Measurements from ENCODE around the gene KNCN. TPM values are rescaled to one million over a fixed set of nuclear protein-coding genes. Genes with fewer than 3 reads are reported as not detected.

Gene KNCN
- total and polyA plus RNA-seq, 10 of the 15 experiments (the other 5 are each of a cell fraction or from before 2014, with no cell fraction given): not detected

DNA sequence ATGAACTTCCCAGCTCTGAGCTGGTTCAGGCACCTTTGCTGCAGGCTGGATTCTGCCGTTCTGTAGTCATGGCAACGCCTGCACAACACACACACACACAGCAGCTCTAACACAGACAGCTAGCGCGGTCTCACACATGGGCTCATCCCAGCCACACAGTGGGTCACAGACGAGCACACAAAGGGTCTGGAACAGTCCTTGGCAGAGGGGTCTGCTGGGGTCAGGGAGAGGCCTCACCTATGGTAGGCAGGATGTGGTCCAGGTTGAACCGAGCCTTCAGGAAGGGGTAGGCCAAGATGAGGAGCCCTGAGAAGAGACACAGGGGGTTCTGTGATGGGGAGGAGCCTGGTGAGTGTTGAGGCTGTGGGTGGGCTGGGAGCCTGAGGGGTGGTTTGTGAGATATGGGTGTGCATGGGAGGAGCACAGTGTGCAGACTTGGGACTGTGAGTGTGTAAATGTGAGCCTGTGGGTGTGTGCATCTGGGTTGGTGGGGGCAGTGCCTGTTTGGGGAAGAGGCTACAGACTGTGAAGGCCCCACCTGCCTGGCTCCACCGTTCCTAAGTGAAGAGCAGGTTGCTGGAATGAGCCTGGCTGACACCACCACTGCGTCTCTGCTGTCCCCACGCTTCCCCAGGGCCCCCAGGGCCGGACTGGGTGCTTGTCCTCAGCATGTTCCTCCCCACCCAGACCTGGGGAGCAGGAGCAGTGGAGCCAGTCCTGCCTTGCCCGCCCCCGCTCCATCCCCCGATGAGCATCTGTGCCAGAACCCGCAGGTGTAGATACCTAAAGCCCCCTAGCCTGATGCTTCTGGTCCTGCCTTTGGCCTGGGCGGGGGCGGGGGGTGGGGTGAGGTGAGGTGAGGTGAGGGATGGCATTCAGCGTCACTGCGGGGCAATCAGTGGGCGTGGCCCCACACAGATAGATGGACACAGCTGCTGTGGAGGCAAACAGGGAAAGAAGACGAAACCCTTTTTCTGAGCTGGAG, 1.5 kb downstream of the KNCN start:
- intact Hi-C loops (cut with micrococcal nuclease; ENCODE audit: unreplicated experiment): loop anchor here (5.0 kb wide), 1 partner anchor 177 kb away; no protein-coding TSS in a partner anchor
- POLR2A ChIA-PET: no interaction called here

More for the DNA sequence above, 1.5 kb downstream of the KNCN start:
- ATAC-seq (peak; percentile 64), DNase-seq (ENCODE audit: low read depth, low spot score) (no peak), FAIRE-seq (no peak)
- H3K4me3 ChIP-seq: no peak overlapping the region
- H3K4me2 ChIP-seq (ENCODE audit: control insufficient read depth, insufficient read depth): no peak overlapping the region
- no peaks in the 10 kb centered on the region for H4K20me1 ChIP-seq (ENCODE audit: control insufficient read depth, insufficient read depth)
- no peaks in the 10 kb centered on the region for H3K36me3 ChIP-seq (ENCODE audit: control insufficient read depth in 2 of 2, insufficient read depth in 2 of 2, low read length in 1 of 2)
- WGBS (ENCODE audit: insufficient coverage, insufficient replicate concordance, low lambda C conversion rate, missing lambda C conversion rate): 29% methylated on average over 19 of the region's 20 CpGs
- H3K27me3 ChIP-seq (replicated peaks in 1 of 2; ENCODE audit: control insufficient read depth in 2 of 2, insufficient read depth in 2 of 2, low read length in 1 of 2): peaks cover 0 to 3% of the 10 kb centered on the region in 2 experiments; a peak in 1 of 4 replicates
- no peaks in the 10 kb centered on the region for H3K4me1 ChIP-seq (ENCODE audit: control insufficient read depth, insufficient read depth, low read length)
- no peak overlapping the region for H2AFZ ChIP-seq (ENCODE audit: control insufficient read depth, low read depth, low read length)
- no peak overlapping the region for H3K27ac ChIP-seq (ENCODE audit: control insufficient read depth, insufficient read depth)
- CTCF ChIA-PET: interaction anchor here (0.7 to 2.0 kb wide), 7 partner anchors 9 to 103 kb away, joined by 3 to 6 read pairs (median 4); no protein-coding TSS in a partner anchor
- in situ Hi-C loops (cut with MboI): no loop called here
- H3K9me3 ChIP-seq (replicated peaks; ENCODE audit: control insufficient read depth, insufficient read depth, low read length): no peaks in the 10 kb centered on the region
- RAD21 ChIA-PET (ENCODE audit: unreplicated experiment): no interaction called here
- no peaks in the 10 kb centered on the region for H3K79me2 ChIP-seq (ENCODE audit: control insufficient read depth, insufficient read depth, low read length)
- no peak overlapping the region for H3K9ac ChIP-seq (ENCODE audit: control insufficient read depth, insufficient read depth, low read length)
- BruUV-seq (replicated peaks): no TSS peak
- TF ChIP-seq, protein P1, sequence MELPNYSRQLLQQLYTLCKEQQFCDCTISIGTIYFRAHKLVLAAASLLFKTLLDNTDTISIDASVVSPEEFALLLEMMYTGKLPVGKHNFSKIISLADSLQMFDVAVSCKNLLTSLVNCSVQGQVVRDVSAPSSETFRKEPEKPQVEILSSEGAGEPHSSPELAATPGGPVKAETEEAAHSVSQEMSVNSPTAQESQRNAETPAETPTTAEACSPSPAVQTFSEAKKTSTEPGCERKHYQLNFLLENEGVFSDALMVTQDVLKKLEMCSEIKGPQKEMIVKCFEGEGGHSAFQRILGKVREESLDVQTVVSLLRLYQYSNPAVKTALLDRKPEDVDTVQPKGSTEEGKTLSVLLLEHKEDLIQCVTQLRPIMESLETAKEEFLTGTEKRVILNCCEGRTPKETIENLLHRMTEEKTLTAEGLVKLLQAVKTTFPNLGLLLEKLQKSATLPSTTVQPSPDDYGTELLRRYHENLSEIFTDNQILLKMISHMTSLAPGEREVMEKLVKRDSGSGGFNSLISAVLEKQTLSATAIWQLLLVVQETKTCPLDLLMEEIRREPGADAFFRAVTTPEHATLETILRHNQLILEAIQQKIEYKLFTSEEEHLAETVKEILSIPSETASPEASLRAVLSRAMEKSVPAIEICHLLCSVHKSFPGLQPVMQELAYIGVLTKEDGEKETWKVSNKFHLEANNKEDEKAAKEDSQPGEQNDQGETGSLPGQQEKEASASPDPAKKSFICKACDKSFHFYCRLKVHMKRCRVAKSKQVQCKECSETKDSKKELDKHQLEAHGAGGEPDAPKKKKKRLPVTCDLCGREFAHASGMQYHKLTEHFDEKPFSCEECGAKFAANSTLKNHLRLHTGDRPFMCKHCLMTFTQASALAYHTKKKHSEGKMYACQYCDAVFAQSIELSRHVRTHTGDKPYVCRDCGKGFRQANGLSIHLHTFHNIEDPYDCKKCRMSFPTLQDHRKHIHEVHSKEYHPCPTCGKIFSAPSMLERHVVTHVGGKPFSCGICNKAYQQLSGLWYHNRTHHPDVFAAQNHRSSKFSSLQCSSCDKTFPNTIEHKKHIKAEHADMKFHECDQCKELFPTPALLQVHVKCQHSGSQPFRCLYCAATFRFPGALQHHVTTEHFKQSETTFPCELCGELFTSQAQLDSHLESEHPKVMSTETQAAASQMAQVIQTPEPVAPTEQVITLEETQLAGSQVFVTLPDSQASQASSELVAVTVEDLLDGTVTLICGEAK (IDR thresholded peaks at IDR 0.05; ENCODE audit: borderline replicate concordance): no peak
- TF ChIP-seq MYC (IDR thresholded peaks at IDR 0.05; ENCODE audit: insufficient read depth, insufficient read length, insufficient replicate concordance, low read length, severe bottlenecking) (no peak), RBBP5 (conservative IDR thresholded peaks at IDR 0.05) (no peak), BMI1 (IDR thresholded peaks at IDR 0.05; ENCODE audit: borderline replicate concordance) (peak; percentile 83), EGR1 (IDR thresholded peaks at IDR 0.05; ENCODE audit: borderline replicate concordance in 1 of 2, low read depth in 2 of 2, low read length in 2 of 2) (no peak)
- SMC1A ChIA-PET (ENCODE audit: uncharacterized antibody, unreplicated experiment): interaction anchor here (0.6 kb wide), 1 partner anchor 110 kb away, joined by 3 read pairs; no protein-coding TSS in a partner anchor
